HCT116 (cell line): ENCODE data around the gene TET3. TPM values are rescaled to one million over a fixed set of nuclear protein-coding genes. Genes with fewer than 3 reads are reported as not detected.

ENCODE experiments used
- CEBPB ChIP-seq: IDR thresholded peaks from 2 replicates; pipeline ENCODE4 v1.6.1; 2012; ENCODE audit warnings: low read depth
- FOSL1 ChIP-seq: IDR thresholded peaks from 2 replicates; pipeline ENCODE4 v1.6.1; 2012; ENCODE audit warnings: low read depth
- POLR2AphosphoS5 ChIP-seq: IDR thresholded peaks from 2 replicates; pipeline ENCODE4 v1.6.1; 2011; ENCODE audit warnings: mild to moderate bottlenecking, low read depth, low read length, moderate library complexity
- RAD21 ChIP-seq: IDR thresholded peaks from 2 replicates; pipeline ENCODE4 v1.6.1; 2012; ENCODE audit warnings: low read depth, mild to moderate bottlenecking
- TCF7L2 ChIP-seq: IDR thresholded peaks from 2 replicates; pipeline ENCODE4 v1.7.0; 2011; ENCODE audit warnings: borderline replicate concordance, inconsistent platforms; ENCODE audit not compliant: insufficient read depth, insufficient read length; ENCODE audit errors: extremely low read depth
- total RNA-seq: library from RNA; stranded (reverse); gene quantifications from one replicate; pipeline ENCODE4 v1.2.1, GENCODE V29; 2021; ENCODE audit not compliant: unreplicated experiment
- TF ChIP-seq, protein P1 (sequence below): IDR thresholded peaks from 2 replicates; pipeline ENCODE4 v1.6.1; 2012
- TF ChIP-seq, protein P2 (sequence below), 3 experiments: fragments of 200-600 bp in 1 of 3; sonication (generic) in 1 of 3; IDR thresholded peaks in 2 of 3; conservative IDR thresholded peaks in 1 of 3; 2 replicates each; pipeline ENCODE4 v1.5.1; 2012 to 2017; ENCODE audit warnings: low read depth in 2 of 3, low read length in 2 of 3, antibody characterized with exemption in 1 of 3, borderline replicate concordance in 1 of 3, control low read depth in 1 of 3, mild to moderate bottlenecking in 1 of 3, mixed read lengths in 1 of 3, mixed run types in 1 of 3, moderate library complexity in 1 of 3; ENCODE audit not compliant: insufficient read depth in 1 of 3

Gene TET3
- total RNA-seq, 1 experiment from 2014 or later = 15.4 TPM

DNA sequence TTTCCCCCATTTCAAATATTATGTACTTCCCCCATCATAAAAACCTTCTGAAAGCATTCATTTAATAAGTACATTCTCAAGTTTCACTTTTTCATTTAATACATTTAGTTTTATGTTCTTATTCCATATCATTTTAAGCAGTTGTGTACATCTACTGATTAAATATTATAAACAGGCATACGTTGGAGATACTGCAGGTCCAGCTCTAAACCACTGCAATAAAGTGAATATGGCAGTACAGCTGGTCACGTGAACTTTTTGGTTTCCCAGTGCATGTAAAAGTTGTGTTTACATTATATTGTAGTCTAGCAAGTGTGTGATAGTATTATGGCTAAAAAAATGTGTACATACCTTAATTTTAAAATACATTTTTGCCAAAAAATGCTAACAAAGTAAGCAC lies 48.7 kb downstream of the TET3 start (continued):
- TF ChIP-seq, protein P1, sequence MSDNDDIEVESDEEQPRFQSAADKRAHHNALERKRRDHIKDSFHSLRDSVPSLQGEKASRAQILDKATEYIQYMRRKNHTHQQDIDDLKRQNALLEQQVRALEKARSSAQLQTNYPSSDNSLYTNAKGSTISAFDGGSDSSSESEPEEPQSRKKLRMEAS = no peak
- no peak for TF ChIP-seq FOSL1
- TF ChIP-seq CEBPB = no peak
- no peak for TF ChIP-seq RAD21
- TF ChIP-seq, protein P2, sequence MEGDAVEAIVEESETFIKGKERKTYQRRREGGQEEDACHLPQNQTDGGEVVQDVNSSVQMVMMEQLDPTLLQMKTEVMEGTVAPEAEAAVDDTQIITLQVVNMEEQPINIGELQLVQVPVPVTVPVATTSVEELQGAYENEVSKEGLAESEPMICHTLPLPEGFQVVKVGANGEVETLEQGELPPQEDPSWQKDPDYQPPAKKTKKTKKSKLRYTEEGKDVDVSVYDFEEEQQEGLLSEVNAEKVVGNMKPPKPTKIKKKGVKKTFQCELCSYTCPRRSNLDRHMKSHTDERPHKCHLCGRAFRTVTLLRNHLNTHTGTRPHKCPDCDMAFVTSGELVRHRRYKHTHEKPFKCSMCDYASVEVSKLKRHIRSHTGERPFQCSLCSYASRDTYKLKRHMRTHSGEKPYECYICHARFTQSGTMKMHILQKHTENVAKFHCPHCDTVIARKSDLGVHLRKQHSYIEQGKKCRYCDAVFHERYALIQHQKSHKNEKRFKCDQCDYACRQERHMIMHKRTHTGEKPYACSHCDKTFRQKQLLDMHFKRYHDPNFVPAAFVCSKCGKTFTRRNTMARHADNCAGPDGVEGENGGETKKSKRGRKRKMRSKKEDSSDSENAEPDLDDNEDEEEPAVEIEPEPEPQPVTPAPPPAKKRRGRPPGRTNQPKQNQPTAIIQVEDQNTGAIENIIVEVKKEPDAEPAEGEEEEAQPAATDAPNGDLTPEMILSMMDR (IDR thresholded peaks at IDR 0.05 in 2 of 3, conservative IDR thresholded peaks at IDR 0.05 in 1 of 3; ENCODE audit: borderline replicate concordance in 1 of 3, insufficient read depth in 1 of 3, low read depth in 2 of 3, low read length in 2 of 3) = no peak
- no peak for TF ChIP-seq TCF7L2
- no peak for TF ChIP-seq POLR2AphosphoS5

Other genes starting within 250 kb of the TET3 start
- gene TPRKB, start 247.6 kb upstream of the TET3 start, total RNA-seq = 42.5 TPM
- gene DUSP11, start 204.8 kb upstream of the TET3 start, total RNA-seq = 22.9 TPM
- 1.5 TPM for gene C2orf78, start 200.7 kb upstream of the TET3 start, total RNA-seq
- 45.2 TPM for gene STAMBP, start 155.9 kb upstream of the TET3 start, total RNA-seq
- gene ACTG2, start 91.9 kb upstream of the TET3 start, total RNA-seq = 0.89 TPM
- gene DGUOK, start 58.0 kb upstream of the TET3 start, total RNA-seq = 100 TPM
- gene BOLA3, start 163.0 kb downstream of the TET3 start, total RNA-seq = 62.9 TPM
- gene MOB1A, start 194.0 kb downstream of the TET3 start, total RNA-seq = 132 TPM
- gene MTHFD2, start 213.7 kb downstream of the TET3 start, total RNA-seq = 445 TPM